Uterus (tissue), 2 donors: ENCODE results near the gene FREM1.

Source experiments
- POLR2A ChIP-seq, 2 donors: fragments of 450-650 bp; IDR thresholded peaks; one replicate each; pipeline ENCODE4 v1.6.1; 2016; ENCODE audit warnings: antibody characterized with exemption in 2 of 2, mild to moderate bottlenecking in 1 of 2, moderate library complexity in 1 of 2
- TF ChIP-seq, protein P1 (sequence below), 4 experiments: fragments of 200-600 bp in 2 of 4; fragments of 450-650 bp in 2 of 4; sonication (generic) in 2 of 4; IDR thresholded peaks; one replicate each; pipeline ENCODE4 v1.5.1; 2016 to 2019; ENCODE audit warnings: antibody characterized with exemption in 4 of 4, mild to moderate bottlenecking in 2 of 4, moderate library complexity in 1 of 4

DNA sequence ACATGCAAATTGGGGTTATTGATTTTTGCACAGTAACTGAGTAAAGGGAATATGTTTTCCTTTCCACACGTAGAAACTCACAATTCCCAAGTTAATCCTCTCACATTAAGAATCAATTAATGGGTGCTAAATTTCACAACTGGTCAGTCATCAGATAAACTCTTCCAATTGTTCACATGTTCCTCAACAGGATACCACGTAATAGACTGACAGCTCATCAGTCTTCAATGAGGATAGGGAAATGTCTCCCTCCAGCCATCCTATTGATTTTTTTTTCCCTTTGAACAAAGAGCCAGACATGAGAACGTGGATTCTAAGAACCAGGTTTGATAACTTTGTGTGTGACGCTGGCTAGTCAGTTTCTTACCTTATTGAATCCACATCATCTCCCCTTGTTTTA lies 186.9 kb downstream of the FREM1 start:
- TF ChIP-seq, protein P1, sequence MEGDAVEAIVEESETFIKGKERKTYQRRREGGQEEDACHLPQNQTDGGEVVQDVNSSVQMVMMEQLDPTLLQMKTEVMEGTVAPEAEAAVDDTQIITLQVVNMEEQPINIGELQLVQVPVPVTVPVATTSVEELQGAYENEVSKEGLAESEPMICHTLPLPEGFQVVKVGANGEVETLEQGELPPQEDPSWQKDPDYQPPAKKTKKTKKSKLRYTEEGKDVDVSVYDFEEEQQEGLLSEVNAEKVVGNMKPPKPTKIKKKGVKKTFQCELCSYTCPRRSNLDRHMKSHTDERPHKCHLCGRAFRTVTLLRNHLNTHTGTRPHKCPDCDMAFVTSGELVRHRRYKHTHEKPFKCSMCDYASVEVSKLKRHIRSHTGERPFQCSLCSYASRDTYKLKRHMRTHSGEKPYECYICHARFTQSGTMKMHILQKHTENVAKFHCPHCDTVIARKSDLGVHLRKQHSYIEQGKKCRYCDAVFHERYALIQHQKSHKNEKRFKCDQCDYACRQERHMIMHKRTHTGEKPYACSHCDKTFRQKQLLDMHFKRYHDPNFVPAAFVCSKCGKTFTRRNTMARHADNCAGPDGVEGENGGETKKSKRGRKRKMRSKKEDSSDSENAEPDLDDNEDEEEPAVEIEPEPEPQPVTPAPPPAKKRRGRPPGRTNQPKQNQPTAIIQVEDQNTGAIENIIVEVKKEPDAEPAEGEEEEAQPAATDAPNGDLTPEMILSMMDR (IDR thresholded peaks at IDR 0.05): no peak
- no peak for TF ChIP-seq POLR2A (IDR thresholded peaks at IDR 0.05)
